ENCODE results near the gene TRAPPC4.
"Not testable (repeated sequence)": the region's sequence is repeated elsewhere in the genome, so short reads cannot be mapped to it uniquely, and the experiment has no call there.

TRAPPC4 gene

GRCh38 chr11:119056421-119056999, 37.9 kb downstream of the TRAPPC4 start:
- Histone ChIP-seq H3K4me3 (ENCODE audit: low read length) (peak overlapping the region; percentile 90), H3K27me3 (replicated peaks; ENCODE audit: control insufficient read depth, insufficient read depth, low read length) (no peaks in the 10 kb centered on the region), H3K9ac (ENCODE audit: low read length) (peak overlapping the region; percentile 90), H3K36me3 (ENCODE audit: control insufficient read depth, insufficient read depth, low read length, severe bottlenecking) (peaks cover 38% of the 10 kb centered on the region), H3K4me1 (ENCODE audit: control insufficient read depth, insufficient read depth, low read length) (peaks cover 13% of the 10 kb centered on the region), H3K9me3 (ENCODE audit: control insufficient read depth, low read length) (no peaks in the 10 kb centered on the region)
- peak; percentile 50 for DNase-seq (ENCODE audit: low read depth)

GRCh38 chr11:119057000-119057769, 38.6 kb downstream of the TRAPPC4 start, which contains the start of gene HYOU1:
TSS of gene HYOU1 (minus strand) at chr11:119057205. CDS start at chr11:119056160, 1,045 bp downstream.
- H3K9me3 ChIP-seq (ENCODE audit: control insufficient read depth, low read length), result no peaks in the 10 kb centered on the region
- no peaks in the 10 kb centered on the region for H3K27me3 ChIP-seq (replicated peaks; ENCODE audit: control insufficient read depth, insufficient read depth, low read length)
- peak within 1 kb of the TSS; percentile 90 for H3K4me3 ChIP-seq (ENCODE audit: low read length)
- peak; percentile 99 for DNase-seq (ENCODE audit: low read depth)
- H3K36me3 ChIP-seq (ENCODE audit: control insufficient read depth, insufficient read depth, low read length, severe bottlenecking), result peaks cover 31% of the 10 kb centered on the region
- H3K9ac ChIP-seq (ENCODE audit: low read length), result peak within 1 kb of the TSS; percentile 90
- H3K4me1 ChIP-seq (ENCODE audit: control insufficient read depth, insufficient read depth, low read length), result peaks cover 13% of the 10 kb centered on the region

GRCh38 chr11:119059128-119059527, 40.6 kb downstream of the TRAPPC4 start:
- H3K4me3 ChIP-seq (ENCODE audit: low read length); DNase-seq (ENCODE audit: low read depth); H3K9me3 ChIP-seq (ENCODE audit: control insufficient read depth, low read length); H3K27me3 ChIP-seq (replicated peaks; ENCODE audit: control insufficient read depth, insufficient read depth, low read length); H3K9ac ChIP-seq (ENCODE audit: low read length): not testable (repeated sequence)
- Histone ChIP-seq H3K4me1 (ENCODE audit: control insufficient read depth, insufficient read depth, low read length) (peaks cover 22% of the 10 kb centered on the region), H3K36me3 (ENCODE audit: control insufficient read depth, insufficient read depth, low read length, severe bottlenecking) (peaks cover 12% of the 10 kb centered on the region)

- Histone ChIP-seq H3K36me3 (ENCODE audit: control insufficient read depth, insufficient read depth, low read length, severe bottlenecking) (no peaks in the 10 kb centered on the region), H3K9ac (ENCODE audit: low read length) (no peak overlapping the region), H3K27me3 (replicated peaks; ENCODE audit: control insufficient read depth, insufficient read depth, low read length) (no peaks in the 10 kb centered on the region), H3K4me1 (ENCODE audit: control insufficient read depth, insufficient read depth, low read length) (peaks cover 13% of the 10 kb centered on the region), H3K9me3 (ENCODE audit: control insufficient read depth, low read length) (no peaks in the 10 kb centered on the region), H3K4me3 (ENCODE audit: low read length) (no peak overlapping the region)
- DNase-seq (ENCODE audit: low read depth), result no peak
These were observed 42.7 kb downstream of the TRAPPC4 start for GRCh38 chr11:119061256-119061655.

GRCh38 chr11:119062779-119063178, 44.2 kb downstream of the TRAPPC4 start:
- DNase-seq (ENCODE audit: low read depth), result peak; percentile 69
- H3K27me3 ChIP-seq (replicated peaks; ENCODE audit: control insufficient read depth, insufficient read depth, low read length), result no peaks in the 10 kb centered on the region
- no peak overlapping the region for H3K4me3 ChIP-seq (ENCODE audit: low read length)
- no peak overlapping the region for H3K9ac ChIP-seq (ENCODE audit: low read length)
- H3K36me3 ChIP-seq (ENCODE audit: control insufficient read depth, insufficient read depth, low read length, severe bottlenecking), result no peaks in the 10 kb centered on the region
- H3K4me1 ChIP-seq (ENCODE audit: control insufficient read depth, insufficient read depth, low read length), result peaks cover 13% of the 10 kb centered on the region
- H3K9me3 ChIP-seq (ENCODE audit: control insufficient read depth, low read length), result no peaks in the 10 kb centered on the region

GRCh38 chr11:119065369-119065768, 46.8 kb downstream of the TRAPPC4 start:
- DNase-seq (ENCODE audit: low read depth), result peak; percentile 43
- H3K9me3 ChIP-seq (ENCODE audit: control insufficient read depth, low read length), result no peaks in the 10 kb centered on the region
- peaks cover 5% of the 10 kb centered on the region for H3K36me3 ChIP-seq (ENCODE audit: control insufficient read depth, insufficient read depth, low read length, severe bottlenecking)
- no peak overlapping the region for H3K4me3 ChIP-seq (ENCODE audit: low read length)
- H3K4me1 ChIP-seq (ENCODE audit: control insufficient read depth, insufficient read depth, low read length), result peaks cover 14% of the 10 kb centered on the region
- no peaks in the 10 kb centered on the region for H3K27me3 ChIP-seq (replicated peaks; ENCODE audit: control insufficient read depth, insufficient read depth, low read length)
- no peak overlapping the region for H3K9ac ChIP-seq (ENCODE audit: low read length)

- peak within 1 kb of the TSS; percentile 98 for H3K4me3 ChIP-seq (ENCODE audit: low read length)
- no peaks in the 10 kb centered on the region for H3K27me3 ChIP-seq (replicated peaks; ENCODE audit: control insufficient read depth, insufficient read depth, low read length)
- peak; percentile 99 for DNase-seq (ENCODE audit: low read depth)
- H3K4me1 ChIP-seq (ENCODE audit: control insufficient read depth, insufficient read depth, low read length), result peaks cover 12% of the 10 kb centered on the region
- H3K9ac ChIP-seq (ENCODE audit: low read length), result peak within 1 kb of the TSS; percentile 97
- H3K36me3 ChIP-seq (ENCODE audit: control insufficient read depth, insufficient read depth, low read length, severe bottlenecking), result peaks cover 24% of the 10 kb centered on the region
- H3K9me3 ChIP-seq (ENCODE audit: control insufficient read depth, low read length), result no peaks in the 10 kb centered on the region
These were observed 49.0 kb downstream of the TRAPPC4 start, which contains the start of gene VPS11 for GRCh38 chr11:119067371-119068222. TSS of gene VPS11 (plus strand) at chr11:119067818. CDS start at chr11:119067824, 6 bp downstream.

Data from adipocyte (in vitro differentiated cells).